Measurements from ENCODE around the gene LEF1.

- TF ChIP-seq MAX (IDR thresholded peaks at IDR 0.05; ENCODE audit: low read depth, low read length): no peak
- no peak for TF ChIP-seq CTCF (IDR thresholded peaks at IDR 0.05; ENCODE audit: low read depth, low read length)
- no peak for TF ChIP-seq POLR2A (IDR thresholded peaks at IDR 0.05; ENCODE audit: extremely low read depth, insufficient read length)
- TF ChIP-seq MYC (IDR thresholded peaks at IDR 0.05; ENCODE audit: low read depth, low read length): no peak
These were observed 76.4 kb downstream of the LEF1 start for GRCh38 chr4:108092288-108092687.

All from NB4 (cell line).